Measurements from ENCODE around the gene EFNA5.

DNA sequence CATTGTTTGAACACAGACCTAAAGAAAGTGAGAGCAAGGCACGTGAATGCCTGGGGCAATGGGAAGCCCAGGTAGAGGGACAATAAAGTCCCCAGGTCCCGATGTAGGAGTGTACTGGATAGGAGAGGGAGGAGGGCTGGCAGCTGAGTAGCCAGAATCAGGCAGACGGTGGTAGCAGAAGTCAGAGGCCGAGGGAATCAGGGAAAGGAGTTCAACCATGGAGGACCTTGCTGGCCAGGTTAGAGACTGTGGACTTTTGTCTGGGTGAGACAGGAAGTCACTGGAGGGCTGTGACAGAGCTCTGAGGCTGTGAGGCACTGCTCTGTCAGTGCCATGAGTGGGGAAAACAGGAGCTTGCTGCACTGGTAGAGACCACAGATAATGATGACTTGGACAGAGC, 248.2 kb downstream of the EFNA5 start:
- TF ChIP-seq, protein P1, sequence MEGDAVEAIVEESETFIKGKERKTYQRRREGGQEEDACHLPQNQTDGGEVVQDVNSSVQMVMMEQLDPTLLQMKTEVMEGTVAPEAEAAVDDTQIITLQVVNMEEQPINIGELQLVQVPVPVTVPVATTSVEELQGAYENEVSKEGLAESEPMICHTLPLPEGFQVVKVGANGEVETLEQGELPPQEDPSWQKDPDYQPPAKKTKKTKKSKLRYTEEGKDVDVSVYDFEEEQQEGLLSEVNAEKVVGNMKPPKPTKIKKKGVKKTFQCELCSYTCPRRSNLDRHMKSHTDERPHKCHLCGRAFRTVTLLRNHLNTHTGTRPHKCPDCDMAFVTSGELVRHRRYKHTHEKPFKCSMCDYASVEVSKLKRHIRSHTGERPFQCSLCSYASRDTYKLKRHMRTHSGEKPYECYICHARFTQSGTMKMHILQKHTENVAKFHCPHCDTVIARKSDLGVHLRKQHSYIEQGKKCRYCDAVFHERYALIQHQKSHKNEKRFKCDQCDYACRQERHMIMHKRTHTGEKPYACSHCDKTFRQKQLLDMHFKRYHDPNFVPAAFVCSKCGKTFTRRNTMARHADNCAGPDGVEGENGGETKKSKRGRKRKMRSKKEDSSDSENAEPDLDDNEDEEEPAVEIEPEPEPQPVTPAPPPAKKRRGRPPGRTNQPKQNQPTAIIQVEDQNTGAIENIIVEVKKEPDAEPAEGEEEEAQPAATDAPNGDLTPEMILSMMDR (IDR thresholded peaks at IDR 0.05 in 2 of 3, conservative IDR thresholded peaks at IDR 0.05 in 1 of 3; ENCODE audit: borderline replicate concordance in 1 of 3, insufficient read depth in 1 of 3, low read depth in 2 of 3, low read length in 2 of 3), result no peak
- TF ChIP-seq POLR2A (IDR thresholded peaks at IDR 0.05; ENCODE audit: borderline replicate concordance, extremely low read depth, insufficient read depth, insufficient read length) (no peak), EGR1 (IDR thresholded peaks at IDR 0.05; ENCODE audit: low read depth) (no peak), POLR2AphosphoS5 (IDR thresholded peaks at IDR 0.05; ENCODE audit: low read depth, low read length) (no peak), EZH2 (IDR thresholded peaks at IDR 0.05) (no peak), RAD21 (IDR thresholded peaks at IDR 0.05; ENCODE audit: low read depth) (no peak), ZNF274 (IDR thresholded peaks at IDR 0.05; ENCODE audit: low read depth, low read length) (no peak), YY1 (IDR thresholded peaks at IDR 0.05; ENCODE audit: extremely low read depth, insufficient replicate concordance, low read depth, low read length) (no peak), ZFX (IDR thresholded peaks at IDR 0.05) (no peak), TCF7L2 (IDR thresholded peaks at IDR 0.05; ENCODE audit: borderline replicate concordance, extremely low read depth, insufficient read depth, insufficient read length) (no peak)
- TF ChIP-seq, protein P2, sequence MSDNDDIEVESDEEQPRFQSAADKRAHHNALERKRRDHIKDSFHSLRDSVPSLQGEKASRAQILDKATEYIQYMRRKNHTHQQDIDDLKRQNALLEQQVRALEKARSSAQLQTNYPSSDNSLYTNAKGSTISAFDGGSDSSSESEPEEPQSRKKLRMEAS (IDR thresholded peaks at IDR 0.05), result no peak
- TF ChIP-seq, protein P3, sequence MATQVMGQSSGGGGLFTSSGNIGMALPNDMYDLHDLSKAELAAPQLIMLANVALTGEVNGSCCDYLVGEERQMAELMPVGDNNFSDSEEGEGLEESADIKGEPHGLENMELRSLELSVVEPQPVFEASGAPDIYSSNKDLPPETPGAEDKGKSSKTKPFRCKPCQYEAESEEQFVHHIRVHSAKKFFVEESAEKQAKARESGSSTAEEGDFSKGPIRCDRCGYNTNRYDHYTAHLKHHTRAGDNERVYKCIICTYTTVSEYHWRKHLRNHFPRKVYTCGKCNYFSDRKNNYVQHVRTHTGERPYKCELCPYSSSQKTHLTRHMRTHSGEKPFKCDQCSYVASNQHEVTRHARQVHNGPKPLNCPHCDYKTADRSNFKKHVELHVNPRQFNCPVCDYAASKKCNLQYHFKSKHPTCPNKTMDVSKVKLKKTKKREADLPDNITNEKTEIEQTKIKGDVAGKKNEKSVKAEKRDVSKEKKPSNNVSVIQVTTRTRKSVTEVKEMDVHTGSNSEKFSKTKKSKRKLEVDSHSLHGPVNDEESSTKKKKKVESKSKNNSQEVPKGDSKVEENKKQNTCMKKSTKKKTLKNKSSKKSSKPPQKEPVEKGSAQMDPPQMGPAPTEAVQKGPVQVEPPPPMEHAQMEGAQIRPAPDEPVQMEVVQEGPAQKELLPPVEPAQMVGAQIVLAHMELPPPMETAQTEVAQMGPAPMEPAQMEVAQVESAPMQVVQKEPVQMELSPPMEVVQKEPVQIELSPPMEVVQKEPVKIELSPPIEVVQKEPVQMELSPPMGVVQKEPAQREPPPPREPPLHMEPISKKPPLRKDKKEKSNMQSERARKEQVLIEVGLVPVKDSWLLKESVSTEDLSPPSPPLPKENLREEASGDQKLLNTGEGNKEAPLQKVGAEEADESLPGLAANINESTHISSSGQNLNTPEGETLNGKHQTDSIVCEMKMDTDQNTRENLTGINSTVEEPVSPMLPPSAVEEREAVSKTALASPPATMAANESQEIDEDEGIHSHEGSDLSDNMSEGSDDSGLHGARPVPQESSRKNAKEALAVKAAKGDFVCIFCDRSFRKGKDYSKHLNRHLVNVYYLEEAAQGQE (IDR thresholded peaks at IDR 0.05; ENCODE audit: low read depth), result no peak
